Sigmoid colon (tissue), 4 donors: ENCODE data around the gene ANG.

Experiments used
- EP300 ChIP-seq, 4 donors: sonication (generic); formaldehyde crosslinking; IDR thresholded peaks; one replicate each; pipeline ENCODE4 v1.6.1; 2017; ENCODE audit warnings: antibody characterized with exemption in 4 of 4
- POLR2AphosphoS5 ChIP-seq, 4 donors: sonication (generic); formaldehyde crosslinking; IDR thresholded peaks; one replicate each; pipeline ENCODE4 v1.6.1; 2017; ENCODE audit warnings: antibody characterized with exemption in 4 of 4
- TF ChIP-seq, protein P1 (sequence below), 4 experiments: fragments of 450-650 bp in 3 of 4; fragments of 200-600 bp in 1 of 4; IDR thresholded peaks; one replicate each; pipeline ENCODE4 v1.5.1; 2016 to 2019; ENCODE audit warnings: antibody characterized with exemption in 4 of 4, mild to moderate bottlenecking in 3 of 4, moderate library complexity in 2 of 4

DNA sequence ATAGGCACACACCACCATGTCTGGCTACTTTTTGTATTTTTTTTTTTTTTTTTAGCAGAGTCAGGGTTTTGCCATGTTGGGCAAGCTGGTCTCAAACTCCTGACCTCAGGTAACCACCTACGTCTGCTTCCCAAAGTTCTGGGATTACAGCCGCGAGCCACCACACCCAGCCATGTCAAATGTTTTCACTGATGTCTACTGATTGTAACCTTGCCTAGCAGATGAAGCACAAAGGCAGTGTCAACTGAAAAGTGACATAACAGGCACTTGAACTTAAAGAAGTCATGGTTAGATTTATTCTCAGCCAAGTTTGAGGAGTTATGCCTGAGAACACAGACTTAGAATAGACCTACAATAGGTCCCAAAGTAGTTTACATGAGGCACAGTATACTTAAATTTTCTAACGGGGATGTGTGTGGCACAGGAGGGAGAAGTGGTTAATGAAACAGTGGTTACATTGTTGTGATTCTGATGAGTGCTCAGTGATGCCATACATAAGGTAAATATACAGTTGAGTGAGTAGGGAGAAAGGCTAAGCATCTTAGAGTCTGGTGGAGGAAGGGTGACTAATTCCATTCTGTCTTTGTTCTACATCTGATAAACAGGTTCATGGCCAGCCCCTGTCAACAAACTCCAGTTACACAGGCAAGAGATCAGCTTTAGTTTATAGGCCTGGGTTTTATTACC is 16.8 kb upstream of the ANG start:
- TF ChIP-seq, protein P1, sequence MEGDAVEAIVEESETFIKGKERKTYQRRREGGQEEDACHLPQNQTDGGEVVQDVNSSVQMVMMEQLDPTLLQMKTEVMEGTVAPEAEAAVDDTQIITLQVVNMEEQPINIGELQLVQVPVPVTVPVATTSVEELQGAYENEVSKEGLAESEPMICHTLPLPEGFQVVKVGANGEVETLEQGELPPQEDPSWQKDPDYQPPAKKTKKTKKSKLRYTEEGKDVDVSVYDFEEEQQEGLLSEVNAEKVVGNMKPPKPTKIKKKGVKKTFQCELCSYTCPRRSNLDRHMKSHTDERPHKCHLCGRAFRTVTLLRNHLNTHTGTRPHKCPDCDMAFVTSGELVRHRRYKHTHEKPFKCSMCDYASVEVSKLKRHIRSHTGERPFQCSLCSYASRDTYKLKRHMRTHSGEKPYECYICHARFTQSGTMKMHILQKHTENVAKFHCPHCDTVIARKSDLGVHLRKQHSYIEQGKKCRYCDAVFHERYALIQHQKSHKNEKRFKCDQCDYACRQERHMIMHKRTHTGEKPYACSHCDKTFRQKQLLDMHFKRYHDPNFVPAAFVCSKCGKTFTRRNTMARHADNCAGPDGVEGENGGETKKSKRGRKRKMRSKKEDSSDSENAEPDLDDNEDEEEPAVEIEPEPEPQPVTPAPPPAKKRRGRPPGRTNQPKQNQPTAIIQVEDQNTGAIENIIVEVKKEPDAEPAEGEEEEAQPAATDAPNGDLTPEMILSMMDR (IDR thresholded peaks at IDR 0.05) = no peak
- TF ChIP-seq EP300 (IDR thresholded peaks at IDR 0.05) (no peak), POLR2AphosphoS5 (IDR thresholded peaks at IDR 0.05) (no peak)
